H1 (cell line): ENCODE data around the gene FBXW5. TPM values are rescaled to one million over a fixed set of nuclear protein-coding genes. Genes with fewer than 3 reads are reported as not detected.

Source experiments
- ASH2L ChIP-seq: fragments of 200-600, 300-600 bp; sonication (generic); IDR thresholded peaks from one replicate; pipeline ENCODE4 v1.7.1; 2017; ENCODE audit warnings: low read length
- ATF2 ChIP-seq: IDR thresholded peaks from 2 replicates; pipeline ENCODE4 v1.6.1; 2012; ENCODE audit warnings: low read length, inconsistent platforms
- CTCF ChIP-seq, 3 experiments: IDR thresholded peaks; 1 replicate in 2 of 3; 2 replicates in 1 of 3; pipeline versions ENCODE4 v1.5.1 to v1.6.1; 2011; ENCODE audit warnings: low read length in 3 of 3, mild to moderate bottlenecking in 3 of 3, inconsistent platforms in 2 of 3, low read depth in 1 of 3, moderate library complexity in 1 of 3; ENCODE audit not compliant: insufficient read depth in 1 of 3; ENCODE audit errors: control extremely low read depth in 1 of 3
- EZH2 ChIP-seq: fragments of 200-600 bp; sonication (generic); IDR thresholded peaks from 2 replicates; pipeline ENCODE4 v1.7.1; 2012; ENCODE audit warnings: low read depth, mild to moderate bottlenecking, moderate library complexity, low read length, inconsistent platforms; ENCODE audit not compliant: severe bottlenecking
- HDAC6 ChIP-seq: IDR thresholded peaks from one replicate; pipeline ENCODE4 v1.7.1; 2012; ENCODE audit warnings: low read depth, mild to moderate bottlenecking, inconsistent platforms, low read length, moderate library complexity
- KDM4A ChIP-seq: IDR thresholded peaks from one replicate; pipeline ENCODE4 v1.7.1; 2012; ENCODE audit warnings: low read depth, mild to moderate bottlenecking, moderate library complexity, low read length, inconsistent platforms; ENCODE audit not compliant: severe bottlenecking
- NRF1 ChIP-seq: IDR thresholded peaks from 2 replicates; pipeline ENCODE4 v1.6.1; 2011; ENCODE audit warnings: mild to moderate bottlenecking, low read depth, low read length, improper control_type of control experiment
- SAP30 ChIP-seq: fragments of 300-600 bp; sonication (generic); IDR thresholded peaks from 2 replicates; pipeline ENCODE4 v1.7.1; 2012; ENCODE audit warnings: low read length, moderate library complexity, mild to moderate bottlenecking, inconsistent platforms; ENCODE audit not compliant: insufficient read depth, insufficient replicate concordance
- SIN3A ChIP-seq, 2 experiments: IDR thresholded peaks in 1 of 2; conservative IDR thresholded peaks in 1 of 2; 2 replicates each; pipeline ENCODE4 v1.6.1; 2011 to 2012; ENCODE audit warnings: low read length in 2 of 2, improper control_type of control experiment in 1 of 2, low read depth in 1 of 2, mild to moderate bottlenecking in 1 of 2
- SRF ChIP-seq: IDR thresholded peaks from 2 replicates; pipeline ENCODE4 v1.6.1; 2011; ENCODE audit warnings: mild to moderate bottlenecking, low read depth, low read length, moderate library complexity
- SUZ12 ChIP-seq: fragments of 200-600 bp; sonication (generic); IDR thresholded peaks from 2 replicates; pipeline ENCODE4 v1.6.1; 2012; ENCODE audit warnings: mild to moderate bottlenecking, inconsistent platforms, low read length, moderate library complexity, mixed read lengths
- TAF1 ChIP-seq: IDR thresholded peaks from 2 replicates; pipeline ENCODE4 v1.6.1; 2011; ENCODE audit warnings: mild to moderate bottlenecking, low read depth, low read length
- TBP ChIP-seq: IDR thresholded peaks from 2 replicates; pipeline ENCODE4 v1.6.1; 2011; ENCODE audit warnings: low read depth, low read length, improper control_type of control experiment
- YY1 ChIP-seq: IDR thresholded peaks from 2 replicates; pipeline ENCODE4 v1.6.1; 2011; ENCODE audit warnings: low read depth, mild to moderate bottlenecking, low read length
- polyA plus RNA-seq, 7 experiments: library from polyadenylated mRNA; depleted of rRNA in 3 of 7; stranded (reverse) in 5 of 7; unstranded in 2 of 7; fragments of >200 nt in 5 of 7; fragments of 200-250 nt in 2 of 7; gene quantifications; 1 replicate in 5 of 7; 2 replicates in 1 of 7; 4 replicates in 1 of 7; pipeline versions ENCODE4 v1.2.1 to v1.2.3, GENCODE V29; 2011 to 2013; ENCODE audit warnings: missing spikeins in 2 of 7, mixed read lengths in 2 of 7
- total RNA-seq: library from RNA; stranded (reverse); fragmentation: NEBNext Ultra II Directional; extraction: Animal tissue kit (Norgen Biotek cat#: 25700); gene quantifications from 2 replicates; pipeline ENCODE4 v1.2.1, GENCODE V29; 2021

The FBXW5 gene
- total and polyA plus RNA-seq, 2 of the 8 experiments (the other 6 are each of a cell fraction or from before 2014, with no cell fraction given), result 49.0 to 71.0 TPM

- no peak; a peak in 2 of 4 replicates for TF ChIP-seq SIN3A (conservative IDR thresholded peaks at IDR 0.05 in 1 of 2, IDR thresholded peaks at IDR 0.05 in 1 of 2; ENCODE audit: low read depth in 1 of 2, low read length in 2 of 2)
- TF ChIP-seq KDM4A, result peak; percentile 88
- TF ChIP-seq SAP30, result no peak
- TF ChIP-seq TAF1, result peak; percentile 47; the same call in 1 of the 2 replicates
- TF ChIP-seq SUZ12, result no peak
- TF ChIP-seq HDAC6, result no peak
- peak; percentile 94 for TF ChIP-seq SRF
- TF ChIP-seq YY1, result peak; percentile 73; the same call in 1 of the 2 replicates
- TF ChIP-seq TBP, result no peak
- TF ChIP-seq NRF1, result peak; percentile 87
- peak in 2 of 3 experiments; percentile 89 to 95; a peak in 3 of 4 replicates for TF ChIP-seq CTCF (IDR thresholded peaks at IDR 0.05; ENCODE audit: control extremely low read depth in 1 of 3, insufficient read depth in 1 of 3, low read depth in 1 of 3, low read length in 3 of 3)
- no peak for TF ChIP-seq ATF2
- TF ChIP-seq EZH2, result no peak
- no peak for TF ChIP-seq ASH2L
Measured at GRCh38 chr9:136944519-136945332, at the start of gene FBXW5, which contains the start of gene C8G (continued).
